HG03460 (cell line): ENCODE data around the gene MED12L.
A peak's percentile ranks its signal among the peaks of the same experiment; 100 is the strongest.
"Not testable (repeated sequence)": the region's sequence is repeated elsewhere in the genome, so short reads cannot be mapped to it uniquely, and the experiment has no call there.

ENCODE experiments used
- ATAC-seq: cut with Tn5 transposase; IDR thresholded peaks from one replicate; pipeline ENCODE4 v1.9.1; 2021; ENCODE audit not compliant: unreplicated experiment

The MED12L gene, protein sequence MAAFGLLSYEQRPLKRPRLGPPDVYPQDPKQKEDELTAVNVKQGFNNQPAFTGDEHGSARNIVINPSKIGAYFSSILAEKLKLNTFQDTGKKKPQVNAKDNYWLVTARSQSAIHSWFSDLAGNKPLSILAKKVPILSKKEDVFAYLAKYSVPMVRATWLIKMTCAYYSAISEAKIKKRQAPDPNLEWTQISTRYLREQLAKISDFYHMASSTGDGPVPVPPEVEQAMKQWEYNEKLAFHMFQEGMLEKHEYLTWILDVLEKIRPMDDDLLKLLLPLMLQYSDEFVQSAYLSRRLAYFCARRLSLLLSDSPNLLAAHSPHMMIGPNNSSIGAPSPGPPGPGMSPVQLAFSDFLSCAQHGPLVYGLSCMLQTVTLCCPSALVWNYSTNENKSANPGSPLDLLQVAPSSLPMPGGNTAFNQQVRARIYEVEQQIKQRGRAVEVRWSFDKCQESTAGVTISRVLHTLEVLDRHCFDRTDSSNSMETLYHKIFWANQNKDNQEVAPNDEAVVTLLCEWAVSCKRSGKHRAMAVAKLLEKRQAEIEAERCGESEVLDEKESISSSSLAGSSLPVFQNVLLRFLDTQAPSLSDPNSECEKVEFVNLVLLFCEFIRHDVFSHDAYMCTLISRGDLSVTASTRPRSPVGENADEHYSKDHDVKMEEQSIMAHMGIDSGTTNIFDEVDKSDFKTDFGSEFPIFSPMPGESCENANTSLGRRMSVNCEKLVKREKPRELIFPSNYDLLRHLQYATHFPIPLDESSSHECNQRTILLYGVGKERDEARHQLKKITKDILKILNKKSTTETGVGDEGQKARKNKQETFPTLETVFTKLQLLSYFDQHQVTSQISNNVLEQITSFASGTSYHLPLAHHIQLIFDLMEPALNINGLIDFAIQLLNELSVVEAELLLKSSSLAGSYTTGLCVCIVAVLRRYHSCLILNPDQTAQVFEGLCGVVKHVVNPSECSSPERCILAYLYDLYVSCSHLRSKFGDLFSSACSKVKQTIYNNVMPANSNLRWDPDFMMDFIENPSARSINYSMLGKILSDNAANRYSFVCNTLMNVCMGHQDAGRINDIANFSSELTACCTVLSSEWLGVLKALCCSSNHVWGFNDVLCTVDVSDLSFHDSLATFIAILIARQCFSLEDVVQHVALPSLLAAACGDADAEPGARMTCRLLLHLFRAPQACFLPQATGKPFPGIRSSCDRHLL (N-terminal part only)

DNA sequence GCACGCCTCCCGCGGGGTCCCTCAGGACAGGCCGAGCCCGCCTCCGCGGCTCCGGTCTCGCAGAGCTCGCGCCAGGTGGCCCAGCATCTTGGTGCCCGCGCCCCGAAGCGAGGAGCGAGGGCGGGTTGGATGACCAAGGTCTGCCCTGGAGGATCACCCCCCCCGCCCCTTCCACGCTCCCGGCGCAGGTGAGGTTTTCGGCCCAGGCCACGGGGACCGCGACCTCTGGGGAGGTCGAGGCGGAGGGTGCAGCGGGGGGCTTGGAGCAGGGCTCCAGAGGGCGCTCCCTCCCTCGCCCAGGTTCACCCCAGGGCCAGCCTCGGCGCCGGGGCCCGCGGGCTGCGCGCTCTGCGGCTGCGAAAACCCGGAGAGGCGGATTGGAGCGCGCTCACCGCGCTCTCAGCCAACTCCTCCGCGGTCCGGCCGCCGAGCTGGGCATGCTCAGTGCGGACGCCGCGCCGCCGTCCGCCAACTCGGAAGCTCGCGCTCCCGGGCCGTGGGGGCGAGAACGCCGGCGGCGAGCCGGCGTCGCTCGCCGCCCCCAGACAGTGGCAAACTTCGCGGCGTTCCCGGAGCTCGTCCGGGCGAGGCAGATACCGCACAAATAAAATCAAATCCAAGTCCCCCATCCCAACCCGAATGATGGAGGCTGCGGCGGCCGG lies at the start of gene MED12L:
Gene MED12L (plus strand): TSS at position 438 of the 662 bp plus-strand sequence. CDS start 1,263 bp downstream, outside the sequence.
- peak; percentile 60 for ATAC-seq

DNA sequence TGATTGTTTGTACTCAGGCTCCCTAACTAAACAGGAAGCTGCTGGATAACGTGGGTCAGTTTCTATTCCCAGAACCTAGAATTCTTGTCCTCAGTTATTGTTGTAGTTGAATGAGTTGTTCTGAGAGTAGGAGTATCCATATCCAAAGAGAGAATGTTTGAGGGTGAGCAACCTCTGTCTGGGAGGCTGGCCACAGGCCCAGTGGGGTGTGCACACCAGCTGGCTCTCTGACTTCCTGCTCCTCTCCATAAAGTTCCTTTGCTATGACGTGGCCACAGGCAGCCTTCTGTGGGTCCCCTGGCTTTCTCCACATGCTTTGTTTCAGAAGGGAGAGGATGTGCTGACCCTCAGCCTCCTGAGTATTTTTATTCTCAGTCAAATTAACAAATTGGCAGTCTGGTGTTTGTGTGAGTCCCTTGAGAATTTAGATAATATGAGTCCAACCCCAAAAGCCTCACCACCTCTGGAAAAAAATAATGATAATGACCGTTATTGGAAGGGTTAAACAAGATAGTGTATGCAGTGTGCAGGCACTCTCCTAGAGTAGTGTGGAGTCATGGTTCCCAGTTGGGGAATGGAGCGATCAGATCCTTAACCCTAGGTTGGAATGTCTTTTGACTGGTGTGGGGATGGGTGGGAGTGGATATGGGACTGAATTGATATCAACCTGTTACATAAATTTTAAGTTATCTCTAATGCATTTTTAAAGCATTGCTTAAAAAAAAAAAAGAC lies 47.6 kb upstream of the MED12L start:
- ATAC-seq = no peak

DNA sequence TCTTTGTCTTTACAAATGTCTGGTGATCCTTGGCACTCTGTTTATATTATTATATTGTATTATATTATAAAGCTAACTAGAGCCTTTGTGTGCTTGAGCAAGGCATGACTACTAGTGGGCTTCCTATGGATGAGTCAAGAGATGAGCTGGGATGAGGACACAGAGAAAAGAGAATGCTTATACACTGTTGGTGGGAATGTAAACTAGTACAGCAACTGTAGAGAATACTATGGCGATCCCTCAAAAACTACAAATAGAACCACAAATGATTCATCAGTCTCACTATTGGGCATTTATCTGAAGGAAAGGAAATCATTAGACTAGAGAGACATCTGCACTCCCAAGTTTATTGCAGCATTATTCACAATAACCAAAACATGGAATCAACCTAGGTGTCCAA lies 40.8 kb upstream of the MED12L start:
- no peak for ATAC-seq

DNA sequence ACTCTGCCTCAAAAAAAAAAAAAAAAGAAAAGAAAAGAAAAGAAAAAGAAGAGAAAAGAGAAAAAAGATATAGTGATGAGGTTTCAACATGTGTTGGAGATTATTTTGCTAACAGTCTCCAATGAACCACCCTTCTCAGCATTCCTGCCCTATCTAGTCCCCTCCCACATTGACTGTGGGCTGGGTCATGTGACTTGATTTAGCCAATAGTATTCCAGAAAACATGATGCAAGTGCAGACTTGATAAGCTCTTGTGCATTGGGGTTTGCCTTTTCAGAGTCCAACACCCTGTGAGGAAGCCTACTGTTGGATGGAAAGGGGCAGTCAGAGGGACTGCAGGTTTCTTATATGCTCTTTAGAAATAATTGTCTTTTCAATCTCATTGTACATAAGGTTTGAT lies 37.8 kb upstream of the MED12L start:
- no peak for ATAC-seq

DNA sequence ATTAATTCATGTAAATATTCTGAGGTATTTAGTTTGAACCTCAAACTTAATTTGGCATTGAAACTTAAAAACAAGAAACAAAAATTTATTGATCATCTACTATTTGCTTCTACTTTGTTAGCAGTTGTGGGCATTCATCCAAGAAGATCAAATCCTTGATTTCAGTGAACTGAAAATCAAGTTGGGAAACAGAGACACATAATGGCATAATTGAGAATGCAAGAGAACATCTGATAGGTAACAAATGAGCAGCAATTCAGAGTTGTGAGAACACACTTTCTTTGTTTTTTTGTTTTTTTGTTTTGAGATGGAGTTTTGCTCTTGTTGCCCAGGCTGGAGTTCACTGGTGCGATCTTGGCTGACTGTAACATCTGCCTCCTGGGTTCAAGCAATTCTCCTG lies 33.9 kb upstream of the MED12L start:
- ATAC-seq = no peak

DNA sequence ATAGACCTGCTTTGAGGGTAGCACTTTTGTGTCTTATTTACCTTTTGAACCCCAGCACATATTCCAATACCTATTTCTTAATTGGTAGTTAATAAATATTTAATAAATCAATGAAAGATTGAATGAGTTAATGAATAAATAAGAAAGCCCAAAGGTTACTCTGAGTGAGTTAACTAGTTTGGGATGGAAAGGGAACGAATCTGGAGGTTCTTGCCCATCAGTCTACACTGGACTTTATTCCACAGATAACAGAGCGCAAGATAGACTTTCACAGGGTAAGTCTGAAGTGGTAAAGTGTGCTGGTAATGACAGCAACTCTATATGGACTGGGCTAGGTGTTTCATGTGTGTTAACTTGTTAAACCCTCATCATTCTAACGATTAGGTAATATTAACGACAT lies 33.1 kb upstream of the MED12L start:
- no peak for ATAC-seq

DNA sequence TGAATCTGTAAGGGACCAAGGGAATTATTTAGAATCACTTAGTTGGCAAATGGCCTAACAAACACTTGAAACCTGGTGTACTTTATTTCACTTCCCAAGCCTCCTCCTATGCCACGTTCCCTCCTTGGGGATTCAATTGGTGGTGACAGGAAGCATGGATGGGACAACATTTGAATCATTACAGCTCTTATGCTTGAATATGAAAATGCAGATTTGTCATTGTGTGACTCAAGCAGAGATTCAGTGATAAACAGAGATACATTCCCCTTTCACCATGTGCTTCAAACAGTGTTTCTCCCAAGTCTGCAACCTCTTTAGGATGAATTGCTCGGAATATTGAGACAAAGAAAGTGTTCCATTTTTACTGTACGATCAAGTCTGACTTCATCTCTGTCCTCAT lies 32.7 kb upstream of the MED12L start:
- ATAC-seq = no peak

DNA sequence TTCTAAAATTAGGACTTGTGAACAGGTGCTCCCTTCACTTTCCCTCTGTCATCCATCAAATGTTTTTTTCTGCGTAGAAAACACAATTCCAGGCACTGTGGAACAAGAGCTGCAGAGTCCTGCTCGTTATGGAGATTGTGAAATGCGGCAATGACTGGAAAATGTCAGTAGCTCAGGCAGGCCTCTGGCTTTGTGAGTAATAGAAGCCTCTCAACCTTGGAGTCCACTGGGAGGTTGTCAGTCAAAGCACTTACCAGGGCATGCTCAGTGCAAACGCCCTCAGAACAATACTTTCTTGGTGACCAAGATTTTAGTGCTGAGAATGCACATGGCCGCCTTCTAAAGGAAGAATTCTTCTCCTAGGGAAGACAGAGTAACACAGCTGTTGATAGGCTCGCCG lies 26.7 kb upstream of the MED12L start:
- no peak for ATAC-seq

DNA sequence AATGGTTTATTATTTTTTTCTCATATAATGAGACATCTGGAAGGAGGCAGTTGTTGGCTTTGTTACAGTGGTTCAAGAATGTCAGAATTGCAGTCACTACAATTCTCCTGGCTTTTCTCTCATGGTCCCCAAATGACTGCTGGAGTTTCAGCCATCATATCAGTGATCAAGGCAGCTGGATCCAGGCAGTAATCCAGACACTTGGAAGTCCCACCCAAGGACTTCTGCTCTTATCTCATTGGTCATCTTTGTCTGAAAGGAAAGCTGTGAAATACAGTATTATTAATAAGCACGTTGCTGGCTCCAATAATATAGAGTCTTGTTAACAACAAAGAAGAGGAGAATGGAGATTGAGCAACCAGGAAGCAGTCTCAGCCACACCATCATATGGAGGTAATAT lies 22.9 kb upstream of the MED12L start:
- no peak for ATAC-seq

DNA sequence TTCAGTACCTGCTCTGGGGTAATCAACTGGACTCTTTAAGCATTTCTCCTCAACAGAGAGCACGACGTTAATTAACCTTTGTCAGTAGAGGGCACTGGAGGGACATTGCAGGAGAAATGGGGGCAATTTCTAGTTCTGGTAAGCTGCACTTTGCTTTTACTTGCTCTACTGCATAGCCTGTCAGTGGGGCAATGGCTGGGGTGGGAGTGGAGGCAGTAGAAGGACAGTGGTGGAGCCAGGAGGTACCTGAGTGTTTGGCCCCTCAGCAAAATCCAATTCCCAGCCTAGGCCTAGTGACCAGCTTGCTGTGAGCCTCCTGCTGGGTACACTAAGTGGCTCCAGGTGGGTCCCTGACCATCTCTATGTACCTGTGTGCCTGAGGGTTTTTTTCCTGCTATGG lies 18.3 kb upstream of the MED12L start:
- no peak for ATAC-seq

DNA sequence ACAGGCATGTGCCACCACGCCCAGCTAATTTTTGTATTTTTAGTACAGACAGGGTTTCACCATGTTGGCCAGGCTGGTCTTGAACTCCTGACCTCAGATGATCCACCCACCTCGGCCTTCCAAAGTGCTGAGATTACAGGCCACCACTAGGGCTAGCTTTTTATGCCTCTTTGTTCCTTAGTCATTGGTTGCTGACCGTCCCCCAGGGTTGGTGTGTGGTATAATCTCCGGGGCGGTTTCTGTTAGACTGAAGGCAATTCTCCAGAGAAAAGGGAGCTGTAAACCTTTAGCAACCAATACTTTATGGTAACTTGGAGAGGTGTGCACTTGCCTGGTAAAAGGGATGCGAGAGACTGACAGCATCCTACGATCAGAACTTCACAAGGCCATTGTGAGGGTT lies 12.6 kb upstream of the MED12L start:
- ATAC-seq = not testable (repeated sequence)

DNA sequence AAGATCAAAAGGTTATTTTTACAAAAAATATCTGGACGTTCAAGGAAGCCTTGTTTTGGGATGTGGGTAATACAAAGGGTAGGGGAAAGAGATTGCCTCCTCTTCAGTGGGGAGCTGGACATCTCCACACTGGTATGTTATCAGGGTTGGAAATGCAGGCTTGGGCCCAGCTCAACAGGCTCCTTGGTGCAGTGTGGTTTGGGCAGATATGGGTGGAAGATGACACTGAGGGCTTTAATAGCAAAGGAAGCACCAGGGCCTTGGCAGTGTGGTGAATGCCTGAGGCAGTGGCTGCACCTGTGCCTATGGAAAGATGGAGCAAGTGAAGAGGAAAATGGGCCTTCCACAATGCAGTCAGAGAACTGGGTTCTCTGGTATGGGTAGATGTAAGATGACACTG lies 11.2 kb upstream of the MED12L start:
- ATAC-seq = no peak

DNA sequence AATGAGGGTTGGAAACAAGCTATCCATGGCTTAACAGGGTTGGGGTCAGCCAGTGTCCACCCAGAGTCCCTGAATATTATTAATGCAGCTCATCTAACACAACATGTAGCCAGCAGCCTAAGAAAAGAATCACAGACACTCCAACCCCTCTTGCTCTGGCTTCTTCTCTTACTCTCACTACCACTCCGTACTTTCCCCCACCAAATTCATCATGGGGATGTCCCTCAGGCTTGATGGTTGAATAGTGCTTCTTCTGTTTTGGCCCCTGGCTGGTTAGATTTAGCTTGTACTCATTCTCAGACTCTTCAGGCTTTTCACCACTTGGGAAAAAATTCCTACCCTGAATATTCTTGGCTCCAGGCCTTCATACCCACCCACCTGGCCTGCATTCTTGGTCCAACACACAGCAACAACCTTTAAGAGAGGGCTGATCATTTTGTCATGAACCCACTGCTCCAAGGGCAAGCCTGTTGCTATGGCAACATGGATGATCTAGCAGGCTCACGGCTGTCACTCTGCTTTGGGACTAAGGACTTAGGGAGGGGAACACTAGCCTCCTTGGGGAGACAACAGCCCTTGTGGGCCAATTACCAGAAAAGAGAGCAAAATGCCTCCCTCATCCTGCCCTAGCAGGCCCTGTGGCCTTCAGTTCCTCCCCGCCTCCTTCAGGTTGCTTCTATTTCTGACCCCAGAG lies 9.4 kb upstream of the MED12L start:
- no peak for ATAC-seq

DNA sequence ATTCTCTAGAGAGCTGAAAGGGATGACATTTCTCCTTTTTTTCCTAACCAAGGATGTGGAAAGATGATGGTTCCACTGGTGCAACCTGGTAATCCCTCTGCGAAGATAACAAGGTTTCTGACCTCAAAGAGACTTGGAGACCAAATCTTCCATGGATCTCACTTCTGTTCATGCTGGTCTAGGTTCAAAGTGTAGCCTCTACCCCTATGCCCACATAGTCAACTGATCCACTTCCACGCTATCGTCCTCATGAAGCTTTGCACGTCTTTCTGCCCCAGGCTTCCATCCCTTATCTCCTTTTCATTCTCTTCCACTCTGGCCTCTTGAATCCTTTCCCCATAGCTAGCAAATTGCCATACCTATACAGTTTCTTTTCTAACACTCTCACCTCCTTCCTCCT lies 8.8 kb upstream of the MED12L start:
- ATAC-seq = no peak

DNA sequence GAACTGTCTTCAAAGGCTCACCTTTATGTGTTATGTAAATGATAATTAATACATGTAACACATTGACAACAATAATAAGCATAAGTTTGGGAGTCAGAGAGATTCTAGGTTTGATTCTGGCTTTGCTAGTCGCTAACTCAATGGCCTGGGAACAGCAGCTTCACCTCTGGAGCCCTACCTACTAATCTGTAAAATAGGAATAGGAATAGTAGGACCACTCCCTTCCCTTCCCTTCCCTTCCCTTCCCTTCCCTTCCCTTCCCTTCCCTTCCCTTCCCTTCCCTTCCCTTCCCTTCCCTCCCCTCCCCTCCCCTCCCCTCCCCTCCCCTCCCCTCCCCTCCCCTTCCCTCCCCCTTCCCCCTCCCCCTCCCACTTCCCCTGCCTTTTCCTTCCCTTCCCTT lies 4.4 kb upstream of the MED12L start:
- not testable (repeated sequence) for ATAC-seq

DNA sequence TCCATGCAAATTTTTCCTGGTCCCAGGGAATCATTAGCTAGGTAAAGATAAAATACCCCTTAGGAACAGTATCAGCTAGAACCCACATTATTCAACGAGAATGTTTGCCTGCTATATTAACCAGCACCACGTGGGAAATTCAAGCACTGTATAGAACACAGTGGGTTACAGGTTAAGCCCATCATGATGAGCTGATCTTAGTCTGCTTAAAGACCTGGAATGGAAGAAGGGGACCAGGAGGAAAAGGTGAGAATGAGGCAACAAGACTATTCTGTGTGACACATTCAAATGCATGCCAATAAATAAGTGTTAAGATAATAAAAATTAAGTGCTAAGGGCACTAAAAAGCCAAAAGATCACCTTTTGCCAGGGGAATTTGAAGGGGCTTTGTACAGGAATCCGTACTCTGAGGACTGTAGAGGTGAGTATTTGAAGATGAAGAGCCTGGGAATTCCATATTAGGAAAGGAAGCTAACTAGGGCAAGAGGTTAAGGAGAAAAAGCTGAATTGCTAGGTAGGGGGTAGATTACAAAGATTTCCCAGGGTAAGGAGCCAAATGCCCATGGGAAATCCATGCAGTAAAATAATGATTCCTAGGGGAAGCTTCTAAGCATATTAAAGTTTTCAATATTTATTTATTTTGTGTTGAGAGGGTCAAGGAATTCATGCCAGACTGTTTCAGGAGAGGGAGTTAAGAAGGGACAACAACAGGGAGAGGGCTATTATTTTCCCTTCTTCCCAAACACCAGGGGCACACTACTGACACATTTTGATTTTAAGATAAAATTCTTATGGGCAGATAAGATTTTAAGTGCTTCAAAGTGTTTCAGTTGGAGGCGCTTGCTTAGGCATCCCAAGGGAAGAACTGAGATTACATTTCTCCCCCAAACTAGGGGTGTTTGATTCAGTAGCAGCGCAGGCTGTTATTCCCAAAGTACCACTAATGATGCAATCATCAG lies 2.3 kb upstream of the MED12L start:
- ATAC-seq = no peak

DNA sequence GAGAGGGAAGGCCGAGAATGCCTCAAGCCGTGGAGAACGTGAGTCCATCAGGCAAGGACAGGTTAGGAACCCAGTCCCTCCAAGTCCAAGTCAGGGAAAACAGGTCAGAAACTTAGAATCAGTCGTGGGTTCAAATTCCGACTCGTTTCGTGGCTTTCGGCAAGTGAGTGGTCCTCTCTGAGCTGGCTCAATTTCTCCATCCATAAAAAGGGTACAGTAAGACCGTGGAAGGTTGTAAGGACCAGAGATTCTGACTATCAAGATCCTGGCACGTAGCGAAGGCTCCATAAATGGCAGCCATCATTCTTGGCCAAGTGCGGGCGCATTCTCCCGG lies 604 bp upstream of the MED12L start:
- ATAC-seq = no peak

DNA sequence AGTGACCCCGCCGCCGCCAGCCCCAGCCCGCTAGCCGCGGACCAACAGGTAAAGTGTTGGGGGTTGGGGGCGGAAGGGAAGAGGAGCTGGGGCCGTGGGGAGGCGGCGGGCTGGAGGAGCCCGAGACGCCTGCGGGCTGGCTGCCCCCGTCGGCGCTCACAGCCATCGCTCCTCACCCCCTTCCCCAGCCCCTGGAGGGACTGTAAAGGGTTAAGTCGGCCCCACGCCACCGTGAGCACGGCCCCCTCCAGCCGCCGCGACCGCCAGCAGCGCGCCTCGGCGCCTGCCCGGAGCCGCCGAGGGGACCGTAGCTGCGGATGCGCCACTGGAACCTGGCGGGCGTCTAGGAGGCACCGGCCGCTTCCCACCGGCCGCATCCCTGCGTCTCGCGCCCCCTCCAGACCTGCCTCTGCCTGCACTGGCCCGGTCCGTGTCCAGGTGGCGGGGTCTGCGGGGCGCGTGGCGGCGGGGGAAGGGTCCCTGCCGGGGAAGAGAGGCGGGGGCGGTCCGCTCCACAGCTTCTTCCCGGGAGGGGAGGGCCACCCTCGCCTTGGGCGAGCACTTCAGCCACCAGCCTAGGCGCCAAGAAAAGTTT lies 522 bp downstream of the MED12L start:
- peak; percentile 27 for ATAC-seq
